Activated T-helper 17 cell treated with anti-CD3 and anti-CD28 coated beads, Interleukin-2, amount 50 U/mL, for 72 hours (primary cell): ENCODE measurements around the gene CYP2A7. TPM values are rescaled to one million over a fixed set of nuclear protein-coding genes. Genes with fewer than 3 reads are reported as not detected.

ENCODE experiments used
- total RNA-seq, 2 donors: library from RNA; stranded (reverse); gene quantifications; one replicate each; pipeline ENCODE4 v1.2.3, GENCODE V29; 2022

Gene CYP2A7
- total RNA-seq, 2 donors from 2014 or later, result not detected

Other genes starting within 250 kb of the CYP2A7 start
- gene NUMBL, start 191.6 kb downstream of the CYP2A7 start, total RNA-seq, result 10 to 100 TPM; 16.4 to 37.3 TPM
- 10 to 100 TPM; 31.0 to 54.8 TPM for gene COQ8B, start 165.3 kb downstream of the CYP2A7 start, total RNA-seq
- gene ITPKC, start 165.1 kb downstream of the CYP2A7 start, total RNA-seq, result 10 to 100 TPM in 1 of 2 donors, 1 to 10 TPM in 1; 7.0 to 14.5 TPM
- 10 to 100 TPM; 13.0 to 16.6 TPM for gene ACTMAP, start 131.8 kb downstream of the CYP2A7 start, total RNA-seq
- gene SNRPA, start 131.0 kb downstream of the CYP2A7 start, total RNA-seq, result 100 to 1,000 TPM; 171 to 175 TPM
- 1 to 10 TPM in 1 of 2 donors, not detected in 1; 5.7 TPM for gene MIA, start 106.7 kb downstream of the CYP2A7 start, total RNA-seq
- gene RAB4B, start 104.0 kb downstream of the CYP2A7 start, total RNA-seq, result 10 to 100 TPM; 29.0 to 31.3 TPM
- 10 to 100 TPM; 78.1 to 86.8 TPM for gene EGLN2, start 83.0 kb downstream of the CYP2A7 start, total RNA-seq
- not detected for gene CYP2A6, start 31.8 kb downstream of the CYP2A7 start, total RNA-seq
- gene CYP2B6, start 109.1 kb upstream of the CYP2A7 start, total RNA-seq, result not detected
- not detected for gene CYP2A13, start 206.2 kb upstream of the CYP2A7 start, total RNA-seq
- under 1 TPM in 1 of 2 donors, not detected in 1; 0.28 TPM for gene CYP2F1, start 232.2 kb upstream of the CYP2A7 start, total RNA-seq